HG03558 (cell line): ENCODE data around the gene PLD1.

Experiments
- ATAC-seq: cut with Tn5 transposase; IDR thresholded peaks from one replicate; pipeline ENCODE4 v1.9.1; 2021; ENCODE audit warnings: moderate number of reproducible peaks; ENCODE audit not compliant: unreplicated experiment; ENCODE audit errors: extremely low read depth

Gene PLD1

DNA sequence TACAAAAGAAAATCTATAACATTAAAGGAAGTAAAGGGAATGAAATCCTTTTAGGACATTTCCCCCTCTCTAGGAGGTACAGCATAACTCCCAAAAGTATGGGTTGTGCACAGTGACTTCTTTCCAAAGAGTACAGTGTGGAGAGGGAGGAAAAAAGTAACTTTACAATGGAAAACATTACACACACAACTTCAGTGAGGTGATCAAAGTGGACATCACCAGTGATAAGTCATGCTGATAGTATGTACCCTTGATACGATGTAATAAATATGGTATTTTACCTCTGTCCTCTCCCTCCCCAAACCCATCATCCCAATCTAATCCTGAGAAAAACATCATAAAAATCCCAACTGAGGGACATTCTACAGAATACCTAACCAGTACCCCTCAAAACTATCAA is 10.8 kb downstream of the PLD1 start:
- no peak for ATAC-seq

DNA sequence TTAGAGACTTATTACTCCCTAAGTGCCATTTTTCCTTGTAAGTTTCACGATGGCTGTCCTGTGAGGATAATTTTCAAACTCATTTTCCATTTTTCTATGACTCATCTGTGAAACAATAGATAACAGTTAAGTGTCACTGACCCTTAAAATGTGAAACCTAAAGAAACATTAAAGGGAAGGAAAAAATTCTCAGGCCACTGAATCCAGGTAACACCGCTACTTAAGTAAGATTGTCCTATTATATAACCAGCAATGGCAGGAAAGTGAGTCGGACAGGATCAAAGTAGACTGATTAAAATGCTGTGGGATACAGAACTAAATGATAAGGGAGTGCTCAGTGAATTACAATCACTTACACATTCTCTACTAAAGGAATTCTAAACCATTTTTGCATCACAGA is 12.4 kb downstream of the PLD1 start:
- no peak for ATAC-seq

DNA sequence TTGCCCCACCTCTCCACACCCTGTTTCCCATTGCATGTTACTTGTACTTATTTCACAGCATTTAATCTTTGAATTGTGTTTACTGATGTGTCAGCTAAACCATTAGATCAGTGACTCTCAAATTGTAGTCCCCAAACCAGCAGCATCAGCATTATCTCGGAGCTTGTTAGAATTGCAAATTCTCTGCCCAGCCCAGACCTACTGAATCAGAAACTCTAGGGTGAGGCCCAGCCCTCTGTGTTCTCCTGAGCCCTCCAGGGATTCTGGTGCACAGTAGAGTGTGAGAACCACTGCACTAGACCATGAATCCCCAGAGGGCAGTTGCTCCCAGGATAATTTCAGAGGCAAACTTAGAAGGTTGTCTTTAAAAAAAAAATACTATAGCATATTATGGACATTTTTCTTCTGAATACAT is 13.0 kb downstream of the PLD1 start:
- ATAC-seq: no peak

DNA sequence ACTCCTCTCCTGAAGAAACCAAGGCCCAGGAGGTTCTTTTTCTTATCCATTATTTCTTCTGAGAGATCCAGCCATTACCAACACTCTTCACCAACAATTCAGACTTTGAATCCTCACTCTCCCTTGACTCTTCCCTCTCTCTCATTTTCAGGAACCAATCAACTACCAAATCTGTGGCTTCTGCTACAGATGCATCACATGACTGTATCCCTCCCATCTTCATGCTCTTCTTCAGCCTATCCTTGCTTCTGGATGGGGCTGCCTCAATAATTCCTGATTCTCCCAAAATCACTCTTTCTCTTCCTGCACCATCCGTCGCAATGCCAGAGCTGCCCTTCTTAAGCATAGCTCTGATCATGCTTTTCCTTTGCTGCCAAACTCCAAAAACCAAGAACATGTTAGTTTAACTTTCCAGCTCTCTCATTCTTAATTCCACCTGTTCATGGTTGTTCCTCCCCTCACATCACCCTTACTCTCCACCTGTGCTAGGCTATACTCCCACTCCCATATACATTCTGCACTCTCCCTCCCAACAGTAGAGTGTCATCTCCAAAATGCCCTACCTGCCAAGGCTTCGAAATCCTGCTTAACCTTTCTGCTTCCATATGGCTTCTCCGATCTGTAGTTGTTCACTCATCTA is 13.5 kb downstream of the PLD1 start:
- no peak for ATAC-seq

DNA sequence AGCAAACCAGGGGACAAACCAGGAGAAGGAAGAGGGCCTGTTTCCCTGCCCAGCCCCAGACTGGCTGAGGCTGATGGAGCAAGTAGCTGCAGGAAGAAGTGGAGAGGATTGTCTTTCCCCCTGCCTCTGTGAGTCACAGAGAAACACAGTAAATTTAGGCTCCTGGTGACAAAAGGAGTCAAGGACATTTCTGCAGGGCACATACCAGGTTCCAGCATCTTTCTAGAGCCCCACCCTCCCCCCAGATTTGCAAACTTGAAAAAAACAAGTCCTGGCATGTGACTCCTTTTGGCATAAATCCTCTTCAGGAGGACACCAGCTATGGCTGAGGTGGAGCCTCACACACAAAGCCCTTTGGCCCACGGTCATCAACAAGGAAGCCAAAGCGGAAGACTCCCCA is 17.8 kb downstream of the PLD1 start:
- ATAC-seq: no peak

DNA sequence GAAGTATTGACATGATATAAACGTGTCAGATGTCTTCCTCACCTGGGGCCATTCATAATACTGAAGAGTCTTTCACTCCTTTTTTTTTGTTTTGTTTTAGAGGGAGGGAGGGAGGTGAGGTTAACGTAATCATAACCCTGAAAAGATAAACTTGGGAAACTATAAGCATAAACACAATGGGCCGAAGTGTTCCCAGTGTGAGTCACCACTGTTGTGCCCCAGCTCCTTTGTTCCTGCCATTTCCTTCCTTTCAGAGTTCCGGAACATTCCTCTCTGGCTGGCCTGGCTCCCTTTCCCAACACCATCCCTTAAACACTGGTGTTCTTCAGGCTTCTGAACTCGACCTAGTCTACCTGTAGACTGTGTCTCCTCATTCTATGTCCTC is 18.6 kb downstream of the PLD1 start:
- no peak for ATAC-seq

DNA sequence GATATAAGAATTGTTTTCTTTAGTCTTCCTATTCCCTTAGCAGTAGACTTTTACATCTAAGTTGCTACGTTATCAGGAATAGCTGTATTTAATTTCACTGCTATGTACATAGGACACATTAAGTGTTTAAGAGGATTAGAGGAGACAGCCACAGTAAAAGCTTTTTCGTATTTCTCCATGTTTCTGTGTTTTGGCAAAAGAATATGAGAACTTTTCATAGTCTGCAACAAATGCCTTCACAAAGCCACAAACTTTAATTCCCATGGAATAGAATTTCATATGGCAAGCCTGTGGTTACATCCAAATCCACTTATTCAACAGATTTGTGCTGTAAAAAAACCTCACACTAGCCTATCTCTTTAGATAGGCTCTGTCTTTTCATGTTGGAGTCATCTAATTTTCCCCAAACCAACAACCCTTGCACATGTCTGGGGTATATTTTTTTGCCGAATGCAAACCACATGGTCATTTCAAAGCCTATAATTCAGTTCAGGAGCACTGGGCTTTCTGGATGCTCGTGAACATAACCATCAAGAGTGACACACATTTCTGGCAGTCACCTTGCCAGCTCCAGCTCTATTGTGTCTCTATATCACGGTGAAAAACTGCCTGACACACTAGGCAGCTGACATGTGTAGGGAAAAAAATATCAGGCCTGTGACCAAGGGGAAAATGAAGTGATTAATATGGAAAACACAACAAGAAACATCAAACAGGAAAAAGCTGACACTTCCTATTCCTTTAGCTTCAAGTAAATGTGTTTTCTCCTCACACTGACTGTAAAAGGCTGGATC is 19.2 kb downstream of the PLD1 start:
- ATAC-seq: no peak

DNA sequence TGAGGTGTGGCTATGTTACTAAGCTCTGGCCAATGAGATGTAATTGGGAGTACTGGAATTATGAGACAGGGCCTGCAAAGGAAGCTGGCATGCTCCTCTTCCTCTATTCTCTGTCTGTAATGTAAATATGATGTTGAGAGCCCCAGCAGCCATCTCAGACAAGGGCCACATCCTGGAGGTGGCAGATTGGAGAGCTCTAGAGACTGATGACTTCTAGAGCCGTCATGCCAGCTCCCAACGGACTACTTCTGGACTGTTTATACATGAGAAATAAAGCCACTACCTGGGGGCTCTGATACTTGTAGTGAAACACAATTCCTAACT is 19.7 kb downstream of the PLD1 start:
- ATAC-seq: no peak

DNA sequence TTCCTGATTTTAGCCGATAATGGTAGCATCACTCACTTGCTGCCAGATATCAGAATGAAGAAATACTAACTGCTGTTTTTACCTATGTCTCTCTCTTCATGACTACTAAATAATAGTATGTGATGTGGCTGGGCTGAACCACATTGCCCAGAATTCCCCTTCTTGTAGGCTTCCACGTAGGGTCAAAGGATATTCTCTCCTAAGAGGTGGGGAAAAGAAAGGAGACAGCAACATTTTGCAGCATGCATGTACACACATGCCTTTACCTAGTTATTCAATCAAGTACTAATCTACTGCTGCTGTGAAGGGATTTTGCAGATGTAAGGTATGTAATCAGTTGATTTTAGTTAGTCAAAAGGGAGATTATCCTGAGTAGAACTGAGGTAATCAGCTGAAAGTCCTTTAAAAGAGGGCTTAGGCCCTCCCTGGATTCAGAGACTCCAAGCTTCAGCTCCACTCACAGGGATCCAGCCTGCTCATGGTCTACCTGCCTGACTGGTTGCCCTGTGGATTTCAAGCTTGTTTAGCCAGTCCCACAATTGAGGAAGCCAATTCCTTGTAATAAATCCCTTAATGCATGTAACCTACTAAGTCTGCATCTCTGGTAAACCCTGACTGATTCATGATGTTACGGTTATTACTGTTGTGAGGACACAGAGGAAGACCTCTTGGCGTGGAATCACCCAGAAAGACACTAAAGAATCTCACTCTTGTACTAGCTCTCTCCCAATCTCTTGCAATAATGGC is 20.4 kb downstream of the PLD1 start:
- no peak for ATAC-seq

DNA sequence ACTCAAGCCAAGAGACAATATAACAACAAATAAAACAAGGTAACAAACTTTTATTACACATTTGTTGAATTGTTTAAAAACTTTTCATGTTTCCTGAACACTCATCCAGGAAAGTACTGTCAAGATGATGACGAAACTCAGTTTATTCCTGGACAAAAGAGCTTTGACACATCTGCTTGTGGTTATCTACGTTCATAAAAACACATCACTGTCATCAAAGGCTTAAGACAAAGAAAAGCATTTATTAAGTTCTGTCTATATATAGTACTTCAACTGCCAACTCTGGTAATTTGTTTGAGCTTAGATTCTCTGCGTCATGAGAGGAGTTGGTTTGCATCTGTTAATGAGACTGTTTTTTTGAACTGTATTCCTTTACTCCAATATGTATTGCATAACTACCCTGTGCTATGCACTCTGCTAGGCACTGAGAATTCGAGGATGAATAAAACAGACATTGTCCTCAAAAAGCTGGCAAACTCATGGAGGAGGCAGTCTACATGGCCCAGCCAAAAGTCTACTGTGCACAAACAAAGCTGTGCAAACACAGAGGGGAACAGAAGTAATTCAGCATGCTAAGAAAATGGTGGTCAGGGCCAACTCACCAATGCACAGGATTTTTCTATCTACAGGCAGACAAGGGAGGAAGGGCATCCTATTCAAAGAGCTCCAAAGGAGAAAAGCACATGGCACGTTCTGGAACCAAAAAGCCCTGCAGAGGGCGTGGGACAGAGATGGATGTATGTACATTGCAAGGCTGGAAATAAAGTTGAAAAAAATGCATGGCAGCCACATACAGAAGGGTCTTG is 21.5 kb downstream of the PLD1 start:
- no peak for ATAC-seq

DNA sequence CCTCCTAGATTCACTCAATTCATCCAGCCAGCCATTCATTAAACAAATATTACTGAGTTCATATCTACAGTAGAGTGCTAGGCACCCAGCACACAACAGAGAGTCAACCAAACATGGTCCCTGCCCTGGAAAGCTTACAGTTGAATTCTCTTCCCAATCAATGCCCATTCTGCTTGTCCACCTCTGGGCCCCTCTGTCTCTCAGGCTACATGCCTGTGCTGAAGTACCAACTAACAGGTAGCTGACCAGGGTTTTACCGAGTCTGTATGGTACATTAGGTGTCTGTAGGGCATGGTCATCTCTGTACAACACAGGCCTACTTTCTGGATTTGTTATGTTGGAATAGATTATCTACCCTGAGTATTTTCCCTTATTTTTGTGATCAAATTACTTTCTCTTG is 23.3 kb downstream of the PLD1 start:
- ATAC-seq: no peak

DNA sequence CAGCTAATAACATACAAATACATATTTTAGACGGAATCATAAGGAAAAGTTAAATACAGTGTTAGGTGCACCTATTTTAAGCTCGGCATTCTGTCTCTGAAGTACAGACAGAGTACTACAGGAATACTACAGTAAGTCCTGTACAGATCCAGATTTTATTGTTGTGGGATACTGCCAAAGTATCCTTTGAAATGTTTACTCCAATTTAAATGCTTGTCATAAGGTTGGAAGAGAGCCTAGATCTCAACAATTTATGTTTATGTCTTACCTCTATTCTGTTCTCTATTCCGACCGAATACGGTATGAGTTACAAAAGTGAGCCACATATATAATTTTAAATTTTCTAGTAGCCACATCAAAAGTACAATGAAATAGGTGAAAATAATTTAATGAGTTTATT is 25.3 kb downstream of the PLD1 start:
- no peak for ATAC-seq

DNA sequence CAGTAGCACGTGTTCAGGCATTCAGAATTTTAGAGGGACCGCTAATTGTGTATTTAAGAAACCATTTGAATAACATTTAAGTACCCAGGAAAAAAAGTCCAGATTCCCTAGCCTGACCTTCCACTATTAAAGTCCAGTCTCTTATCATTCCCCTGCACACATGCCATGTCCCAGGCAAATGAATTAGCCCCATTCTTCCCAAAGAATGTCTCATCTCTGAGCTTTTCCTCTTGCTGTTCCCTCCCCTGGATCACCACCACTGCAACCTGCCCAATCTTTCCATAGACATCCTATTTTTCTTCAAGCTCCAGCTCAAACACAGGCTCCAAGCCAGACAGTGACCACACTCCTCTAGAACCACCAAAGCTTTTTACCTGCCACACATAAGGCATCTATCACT is 25.9 kb downstream of the PLD1 start:
- no peak for ATAC-seq

DNA sequence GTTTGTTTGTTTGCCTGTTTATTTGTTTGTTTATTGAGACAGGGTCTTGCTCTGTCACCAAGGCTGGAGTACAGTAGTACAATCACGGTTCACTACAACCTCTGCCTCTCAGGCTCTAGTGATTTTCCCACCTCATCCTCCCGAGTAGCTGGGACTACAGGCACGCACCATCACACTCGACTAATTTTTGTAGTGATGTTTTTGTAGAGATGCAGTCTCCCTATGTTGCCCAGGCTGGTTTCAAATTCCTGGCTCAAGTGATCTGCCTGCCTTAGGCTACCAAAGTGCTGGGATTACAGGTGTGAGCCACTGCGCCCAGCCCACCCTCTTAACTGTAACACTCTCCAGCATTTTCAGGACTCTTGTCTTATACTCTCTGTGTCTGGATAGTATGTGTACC is 26.7 kb downstream of the PLD1 start:
- no peak for ATAC-seq

DNA sequence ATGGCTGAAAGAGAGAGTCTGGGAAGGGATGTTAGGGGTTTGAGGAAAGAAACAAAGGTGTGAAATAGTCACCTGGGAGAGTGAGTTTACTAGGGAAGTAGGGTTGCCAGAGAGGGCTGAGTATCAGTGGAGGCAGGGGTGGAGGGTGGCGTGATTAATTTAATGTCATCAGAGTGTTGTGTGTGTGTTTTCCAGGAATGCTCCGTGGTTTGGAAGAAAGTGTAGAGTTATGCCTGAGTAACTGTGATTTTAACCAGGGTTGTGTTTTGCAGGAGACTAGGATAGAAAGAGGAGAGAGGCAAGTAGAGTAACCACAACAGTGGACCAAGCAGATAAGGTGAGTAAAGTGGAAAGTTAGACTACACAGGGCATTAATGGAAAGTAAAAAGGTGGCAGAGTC is 27.2 kb downstream of the PLD1 start:
- no peak for ATAC-seq

DNA sequence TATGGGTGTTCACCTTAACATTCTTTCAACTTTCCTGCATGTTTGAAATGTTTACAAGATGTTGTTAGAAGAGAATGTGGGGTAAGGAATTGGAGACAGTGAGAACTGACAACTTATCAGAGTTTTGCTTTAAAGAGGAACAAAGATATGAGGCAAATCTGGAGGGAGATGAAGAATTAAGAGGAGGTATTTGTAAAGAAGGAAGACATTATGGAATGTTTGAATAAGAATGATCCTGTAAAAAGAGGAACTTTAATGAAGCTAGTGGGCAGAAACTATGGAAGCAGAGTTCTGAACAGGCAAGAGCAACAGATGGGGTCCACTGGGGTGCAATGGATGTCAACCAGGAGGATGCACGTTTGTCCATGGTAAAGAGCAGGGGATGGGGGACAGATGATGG is 27.7 kb downstream of the PLD1 start:
- no peak for ATAC-seq

DNA sequence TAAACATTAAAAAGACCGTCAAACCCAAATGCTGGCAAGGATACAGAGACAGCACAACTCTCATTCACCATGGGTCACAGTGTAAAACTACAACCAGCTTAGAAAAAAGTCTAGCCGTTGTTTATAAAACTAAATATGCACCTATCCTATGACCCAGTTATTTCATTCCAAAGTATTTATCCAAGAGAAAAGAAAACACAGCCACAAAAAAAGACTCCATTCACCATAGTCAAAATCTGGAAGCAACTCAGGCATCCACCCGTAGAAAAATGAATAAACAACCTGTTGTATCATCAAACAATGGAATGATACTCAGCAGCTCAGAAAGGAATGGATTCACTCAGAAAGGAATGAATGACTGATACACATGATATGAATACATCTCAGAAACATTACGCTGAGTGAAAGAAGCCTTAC is 28.6 kb downstream of the PLD1 start:
- no peak for ATAC-seq

DNA sequence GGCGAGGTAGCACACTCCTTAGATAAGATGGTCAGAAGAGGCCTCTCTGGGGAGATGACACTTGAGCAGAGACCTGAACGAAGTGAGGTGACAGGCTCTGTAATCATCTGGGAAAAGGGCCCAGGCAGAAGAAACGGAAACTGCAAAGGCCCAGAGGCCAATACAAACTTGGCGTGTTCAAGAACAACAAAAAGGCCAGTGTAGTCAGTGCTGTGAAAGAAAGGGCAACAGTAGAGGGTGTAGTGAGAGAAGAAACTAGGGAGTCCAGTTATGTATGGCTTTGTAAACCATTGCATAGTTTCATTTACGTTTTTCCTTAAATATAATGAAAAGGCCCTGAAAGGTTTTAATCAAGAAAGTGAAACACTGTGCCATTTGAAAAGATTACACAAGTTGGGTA is 31.8 kb downstream of the PLD1 start:
- no peak for ATAC-seq

DNA sequence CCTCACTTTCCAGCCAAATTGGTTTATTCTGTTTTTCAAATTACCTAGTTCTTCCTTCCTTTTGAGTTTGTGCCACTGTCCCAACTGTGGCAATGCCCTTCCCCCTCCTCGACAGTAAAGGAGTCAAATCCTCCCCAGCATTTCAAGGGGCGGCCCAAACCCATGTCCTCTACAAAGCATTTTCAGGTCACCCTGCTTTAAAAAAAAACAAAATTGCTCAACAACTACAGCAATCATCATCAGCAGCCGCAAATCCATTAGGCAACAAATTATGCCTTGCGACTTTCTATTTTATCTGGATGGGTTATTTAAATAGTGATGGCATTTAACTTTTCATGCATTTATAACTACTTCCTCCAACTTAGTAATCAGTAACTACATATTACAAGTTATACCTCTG is 32.7 kb downstream of the PLD1 start:
- ATAC-seq: no peak

DNA sequence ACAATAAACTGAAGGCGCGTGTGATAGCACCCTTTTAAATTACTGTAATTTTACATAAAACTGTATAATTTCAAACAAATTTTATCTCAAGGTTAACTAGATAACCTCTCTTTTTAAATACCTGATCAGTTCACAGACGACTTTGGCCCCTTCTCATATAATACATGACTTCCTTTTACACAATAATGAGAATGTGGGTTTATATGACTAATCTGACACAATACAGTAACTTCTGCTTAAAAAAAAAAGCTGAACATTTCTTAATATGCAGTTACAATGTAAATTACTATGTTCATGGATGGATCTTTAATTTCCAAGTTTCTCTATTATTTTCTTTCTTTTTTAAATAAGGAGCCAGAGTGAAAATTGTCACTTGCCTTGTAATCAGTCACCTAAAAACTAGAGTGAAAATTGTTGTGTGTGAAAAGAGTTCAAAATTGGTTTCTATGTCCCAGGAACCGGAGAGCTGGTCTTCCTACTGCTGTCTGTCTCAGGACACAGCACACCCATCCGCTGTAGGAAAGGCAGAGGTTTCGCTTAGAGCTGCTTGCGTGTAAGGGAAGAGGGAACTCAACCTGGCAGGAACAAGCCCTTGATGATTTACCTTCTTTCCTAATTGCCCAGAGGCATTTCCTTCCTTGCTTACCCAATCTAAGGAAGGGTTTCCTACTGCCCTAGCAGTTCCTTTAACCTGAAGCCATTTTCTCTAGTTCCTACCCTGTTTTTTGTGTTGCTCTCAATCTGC is 33.3 kb downstream of the PLD1 start:
- no peak for ATAC-seq
